Medulla oblongata (tissue), 1 donor: ENCODE results near the gene FBP1.
"Not testable (repeated sequence)": the region's sequence is repeated elsewhere in the genome, so short reads cannot be mapped to it uniquely, and the experiment has no call there.

ENCODE experiments used
- DNase-seq: peaks from one replicate; pipeline ENCODE4 v3.0.0-alpha.2; 2015; ENCODE audit errors: extremely low spot score

Gene FBP1

GRCh38 chr9:94577036-94577435 lies 62.3 kb downstream of the FBP1 start:
- DNase-seq: no peak

DNA sequence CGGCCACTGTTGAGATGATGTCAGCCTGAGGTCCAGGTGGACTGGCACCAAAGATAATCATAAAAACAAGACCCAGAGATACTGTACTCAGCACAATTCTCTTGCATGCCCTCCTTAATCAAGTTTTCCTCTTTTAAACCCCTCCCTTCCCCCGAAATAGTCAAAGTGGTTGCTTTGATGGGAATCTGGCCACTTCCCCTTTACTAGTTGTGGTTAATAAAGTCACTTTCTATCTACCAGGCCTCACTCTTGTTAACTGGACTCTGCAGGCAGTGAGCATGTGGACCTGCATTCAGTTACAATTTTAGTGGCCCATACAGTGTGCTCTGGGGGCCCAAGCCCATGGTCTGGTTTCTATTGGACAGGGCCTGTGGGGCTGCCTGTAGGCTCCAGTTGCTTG lies 63.2 kb downstream of the FBP1 start:
- DNase-seq: no peak

GRCh38 chr9:94568972-94569712 lies 70.2 kb downstream of the FBP1 start:
- DNase-seq: no peak

- no peak for DNase-seq
Measured at GRCh38 chr9:94568250-94568889, 70.9 kb downstream of the FBP1 start.

DNA sequence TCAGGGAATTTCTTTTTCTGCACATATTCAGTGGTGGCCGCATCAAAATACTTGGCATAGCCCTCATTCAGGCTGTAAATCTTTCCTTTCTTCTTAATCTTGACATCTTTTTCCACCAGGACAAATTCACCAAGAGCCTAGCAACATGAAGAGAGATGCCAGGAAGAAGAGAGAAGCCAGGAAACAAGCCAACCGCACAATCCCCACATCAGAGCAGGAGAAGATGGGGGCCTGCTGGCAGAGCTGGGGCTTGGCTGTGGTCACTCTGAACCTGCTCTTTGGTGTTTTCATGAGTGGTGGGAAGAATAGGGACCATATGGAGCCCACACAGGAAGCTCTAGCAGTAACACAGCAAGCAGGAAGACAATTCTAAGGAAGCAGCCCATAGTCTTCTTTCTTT lies 72.0 kb downstream of the FBP1 start:
- no peak for DNase-seq

DNA sequence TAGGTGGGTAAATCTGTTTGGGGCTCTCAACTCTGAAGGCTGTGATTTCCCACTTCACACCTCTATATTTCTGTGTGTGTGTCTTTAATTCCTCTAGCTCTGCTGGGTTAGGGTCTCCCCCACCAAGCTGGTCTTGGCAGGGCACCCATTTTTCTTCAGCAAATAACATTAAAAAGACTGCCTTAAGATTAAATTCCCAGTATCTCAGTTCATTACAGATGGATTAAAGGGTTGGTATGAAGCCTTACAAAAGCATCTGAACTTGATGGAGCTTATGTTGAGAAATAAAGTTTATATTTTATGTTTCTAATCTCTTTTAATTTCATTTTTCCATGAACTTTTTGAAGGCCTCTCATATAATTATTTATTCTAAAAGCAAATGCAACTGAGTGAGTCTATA lies 72.8 kb downstream of the FBP1 start:
- DNase-seq: no peak

DNA sequence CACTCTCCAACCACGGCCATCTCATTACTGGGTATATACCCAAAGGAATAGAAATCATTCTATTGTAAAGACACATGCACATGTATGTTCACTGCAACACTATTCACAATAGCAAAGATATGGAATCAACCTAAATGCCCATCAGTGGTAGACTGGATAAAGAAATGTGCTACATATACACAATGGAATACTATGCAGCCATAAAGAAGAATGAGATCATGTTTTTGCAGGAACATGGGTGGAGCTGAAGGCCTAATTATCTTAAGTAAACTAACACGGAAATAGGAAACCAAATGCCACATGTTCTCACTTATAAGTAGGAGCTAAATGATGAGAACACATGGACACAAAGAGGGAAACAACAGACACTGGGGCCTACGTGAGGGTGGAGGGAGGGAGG lies 75.0 kb downstream of the FBP1 start:
- DNase-seq: not testable (repeated sequence)

DNA sequence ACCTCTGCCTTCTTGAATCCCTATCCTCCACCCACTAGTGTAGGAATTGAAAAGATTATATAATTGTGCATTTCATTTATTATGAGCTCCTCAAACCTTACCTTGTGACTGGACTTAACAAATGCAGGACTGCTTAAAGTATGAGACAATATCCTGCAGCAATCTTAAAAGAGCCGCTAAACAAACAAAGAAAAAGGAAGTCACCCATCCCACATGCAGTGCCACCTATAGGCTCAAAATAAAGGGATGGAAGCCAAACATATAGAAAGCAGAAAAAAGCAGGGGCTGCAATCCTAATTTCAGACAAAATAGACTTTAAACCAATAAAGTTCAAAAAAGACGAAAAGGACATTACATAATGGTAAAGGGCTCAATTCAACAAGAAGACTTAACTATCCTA lies 75.8 kb downstream of the FBP1 start:
- no peak for DNase-seq

DNA sequence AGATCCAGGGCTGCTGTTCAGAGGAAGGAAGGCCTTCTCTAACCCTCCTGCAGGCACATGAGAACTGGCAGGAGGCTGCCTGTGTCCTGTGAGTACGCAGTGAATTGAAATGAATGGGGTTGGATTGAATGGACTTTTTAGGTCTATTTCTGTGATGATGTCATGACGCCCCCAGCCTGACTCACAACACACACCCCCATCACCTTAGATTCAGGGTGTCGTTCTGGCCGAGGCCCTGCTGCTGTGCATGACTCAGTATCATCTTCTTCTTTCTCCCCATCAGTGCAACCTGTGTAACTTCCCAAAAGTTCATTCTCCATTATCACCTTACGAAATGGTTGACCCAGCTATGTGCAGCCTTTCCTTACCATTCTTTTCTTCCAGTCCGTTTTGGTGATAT lies 79.1 kb downstream of the FBP1 start:
- no peak for DNase-seq

DNA sequence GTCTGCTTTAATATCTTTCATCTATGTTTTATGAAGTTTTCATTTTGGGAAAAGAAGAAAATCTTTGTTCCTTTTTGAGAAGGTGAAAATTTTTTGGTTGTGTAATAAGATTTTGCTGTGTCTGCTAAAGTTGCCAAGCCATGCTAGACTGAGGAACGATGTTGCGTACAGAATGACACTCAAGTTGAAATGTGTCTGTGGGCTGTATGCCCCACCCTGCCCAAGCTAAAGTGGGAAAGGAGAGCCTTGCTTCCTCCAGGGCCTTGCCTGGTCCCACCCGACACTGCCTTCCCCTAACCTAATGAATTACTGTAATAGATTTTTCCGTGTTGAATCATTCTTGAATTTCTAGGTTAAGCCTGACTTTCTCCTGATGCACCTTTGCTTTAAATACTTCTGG lies 81.9 kb downstream of the FBP1 start:
- DNase-seq: no peak

DNA sequence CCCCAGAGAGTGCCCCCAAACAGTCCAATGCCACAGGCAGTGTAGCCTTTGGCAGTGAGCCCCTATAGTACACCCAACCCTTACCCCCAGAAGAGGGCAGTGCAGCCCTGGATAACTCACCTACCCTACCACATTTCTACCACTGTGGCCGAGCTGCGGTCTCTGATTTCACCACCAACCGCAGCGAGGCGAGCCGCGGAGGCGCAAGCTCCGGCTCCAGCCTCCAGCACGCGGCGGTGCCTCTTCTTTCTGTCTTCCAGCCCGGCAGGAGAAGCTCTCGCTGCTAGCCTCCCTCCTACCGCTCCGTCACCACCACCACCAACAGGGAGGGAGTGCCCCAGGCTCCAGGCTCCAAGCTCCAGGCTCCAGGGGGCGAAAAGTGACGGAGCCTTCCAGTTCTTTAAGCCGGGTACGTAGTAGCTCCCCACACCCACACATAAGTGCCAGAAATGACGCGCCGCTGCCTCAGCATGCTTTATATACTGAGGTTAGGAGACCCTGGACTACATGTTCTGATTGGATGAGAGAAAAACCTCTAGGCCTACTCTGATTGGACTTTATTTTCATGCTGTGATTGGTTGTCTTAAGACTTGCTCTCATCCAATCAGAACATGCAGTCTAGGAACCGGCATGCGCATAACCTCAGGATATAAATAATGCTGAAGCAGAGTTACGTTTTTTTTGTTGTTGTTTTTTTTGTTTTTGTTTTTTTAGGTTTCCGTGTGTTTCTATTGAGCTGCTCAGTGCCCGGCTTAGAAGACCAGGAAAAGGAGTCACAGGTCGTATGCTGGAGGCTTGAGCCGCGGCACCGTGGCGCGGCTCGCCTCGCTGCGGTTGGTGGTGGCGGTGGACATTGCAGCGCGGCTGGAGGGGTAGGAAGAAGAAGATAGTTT lies 84.6 kb downstream of the FBP1 start, which contains the start of gene PCAT7:
TSS of gene PCAT7 (plus strand) at position 645 of the 893 bp plus-strand sequence.
- no peak for DNase-seq

DNA sequence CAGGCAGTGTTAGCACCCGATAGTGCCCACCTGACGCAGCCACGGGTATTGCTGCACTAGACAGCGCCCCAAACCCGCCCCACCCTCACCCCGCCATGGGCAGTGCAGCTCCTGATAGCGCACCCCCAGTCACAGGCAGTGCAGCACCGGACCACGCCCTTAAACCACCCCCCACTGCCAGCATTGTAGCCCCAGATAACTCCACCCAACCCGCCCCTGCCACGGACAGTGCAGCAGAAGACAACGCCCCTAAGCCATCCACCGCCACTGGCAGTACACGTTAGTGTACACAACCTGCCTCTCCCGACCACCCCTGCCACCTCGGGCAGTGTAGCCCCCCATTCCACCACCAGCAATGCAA lies 85.3 kb downstream of the FBP1 start:
- no peak for DNase-seq
